AG09309 (cell line): ENCODE measurements around the gene TEKT5.

Experiments
- DNase-seq: peaks from one replicate; pipeline ENCODE4 v3.0.0-alpha.2; 2010; ENCODE audit warnings: low read depth
- H3K4me3 ChIP-seq: 2 replicates; pipeline ENCODE4 v1.5.1; 2011; ENCODE audit warnings: mild to moderate bottlenecking, low read depth, low read length, moderate library complexity; ENCODE audit not compliant: control insufficient read depth
- CTCF ChIP-seq: IDR thresholded peaks from 2 replicates; pipeline ENCODE4 v1.5.1; 2011; ENCODE audit warnings: mild to moderate bottlenecking, low read depth, low read length, inconsistent platforms; ENCODE audit not compliant: insufficient read depth, control insufficient read depth; ENCODE audit errors: missing control alignments

TEKT5 gene

GRCh38 chr16:10646228-10646580 lies 48.5 kb downstream of the TEKT5 start:
- no peak for DNase-seq
- no peak for TF ChIP-seq CTCF
- no peak overlapping the region for H3K4me3 ChIP-seq

DNA sequence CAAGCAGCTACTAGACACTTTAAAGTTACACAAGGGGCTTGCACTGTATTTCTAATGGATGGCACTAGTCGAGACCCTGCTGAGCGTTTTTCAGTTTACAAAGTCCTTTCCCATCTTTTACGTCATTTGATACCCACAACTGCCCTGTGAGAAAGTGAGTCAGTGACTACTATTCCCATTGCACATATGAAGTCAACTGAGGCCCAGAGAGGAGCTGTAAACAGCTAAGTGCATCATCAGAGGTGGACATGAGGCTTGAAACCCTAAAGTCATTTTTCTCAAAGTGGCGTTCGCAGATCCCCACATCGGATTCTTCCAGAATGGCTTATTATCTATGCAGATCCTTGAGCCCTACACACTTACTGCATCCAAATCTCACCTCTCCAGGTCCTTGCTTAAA lies 50.6 kb downstream of the TEKT5 start:
- H3K4me3 ChIP-seq = no peak overlapping the region
- no peak for TF ChIP-seq CTCF
- no peak for DNase-seq

GRCh38 chr16:10642964-10643363 lies 51.8 kb downstream of the TEKT5 start:
- H3K4me3 ChIP-seq = no peak overlapping the region
- no peak for DNase-seq
- no peak for TF ChIP-seq CTCF

GRCh38 chr16:10641953-10642949 lies 52.5 kb downstream of the TEKT5 start:
- TF ChIP-seq CTCF = no peak
- H3K4me3 ChIP-seq = no peak overlapping the region
- no peak for DNase-seq

DNA sequence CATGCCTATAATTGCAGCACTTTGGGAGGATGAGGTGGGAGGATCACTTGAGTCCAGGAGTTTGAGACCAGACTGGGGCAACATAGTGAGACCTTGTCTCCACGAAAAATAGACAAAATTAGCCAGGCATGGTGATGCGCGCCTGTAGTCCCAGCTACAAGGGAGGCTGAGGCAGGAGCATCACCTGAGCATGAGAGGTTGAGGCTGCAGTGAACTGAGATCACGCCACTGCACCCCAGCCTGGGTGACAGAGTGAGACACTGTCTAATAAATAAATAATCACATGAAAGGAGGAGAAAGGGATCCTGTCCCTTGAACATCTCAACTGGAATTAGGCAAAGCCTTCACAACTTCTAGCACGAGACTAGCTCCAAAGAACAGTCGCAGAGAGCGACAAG lies 53.2 kb downstream of the TEKT5 start:
- no peak for DNase-seq
- no peak overlapping the region for H3K4me3 ChIP-seq

GRCh38 chr16:10640934-10641333 lies 53.8 kb downstream of the TEKT5 start:
- no peak overlapping the region for H3K4me3 ChIP-seq
- DNase-seq = no peak
- no peak for TF ChIP-seq CTCF

More for the DNA sequence above, 53.2 kb downstream of the TEKT5 start:
- TF ChIP-seq CTCF = no peak
